H1 (cell line): ENCODE results near the gene RBM5. TPM values are rescaled to one million over a fixed set of nuclear protein-coding genes. Genes with fewer than 3 reads are reported as not detected.

Experiments used
- CHD7 ChIP-seq: fragments of 300-600 bp; sonication (generic); IDR thresholded peaks from 2 replicates; pipeline ENCODE4 v1.7.1; 2012; ENCODE audit warnings: low read length, moderate library complexity, mild to moderate bottlenecking, inconsistent platforms; ENCODE audit not compliant: insufficient replicate concordance
- CTBP2 ChIP-seq: IDR thresholded peaks from 2 replicates; pipeline ENCODE4 v1.7.0; 2011; ENCODE audit warnings: borderline replicate concordance, mild to moderate bottlenecking, moderate library complexity, mixed read lengths, low read length; ENCODE audit not compliant: insufficient read depth, insufficient read length
- HDAC2 ChIP-seq, 2 experiments: fragments of 300-600 bp in 1 of 2; sonication (generic) in 1 of 2; IDR thresholded peaks; 2 replicates each; pipeline ENCODE4 v1.6.1; 2011 to 2012; ENCODE audit warnings: low read depth in 2 of 2, low read length in 2 of 2, mild to moderate bottlenecking in 2 of 2, moderate library complexity in 2 of 2, borderline replicate concordance in 1 of 2, inconsistent platforms in 1 of 2
- polyA plus RNA-seq, 7 experiments: library from polyadenylated mRNA; depleted of rRNA in 3 of 7; stranded (reverse) in 5 of 7; unstranded in 2 of 7; fragments of >200 nt in 5 of 7; fragments of 200-250 nt in 2 of 7; gene quantifications; 1 replicate in 5 of 7; 2 replicates in 1 of 7; 4 replicates in 1 of 7; pipeline versions ENCODE4 v1.2.1 to v1.2.3, GENCODE V29; 2011 to 2013; ENCODE audit warnings: missing spikeins in 2 of 7, mixed read lengths in 2 of 7
- total RNA-seq: library from RNA; stranded (reverse); fragmentation: NEBNext Ultra II Directional; extraction: Animal tissue kit (Norgen Biotek cat#: 25700); gene quantifications from 2 replicates; pipeline ENCODE4 v1.2.1, GENCODE V29; 2021

The RBM5 gene
- total and polyA plus RNA-seq, 2 of the 8 experiments (the other 6 are each of a cell fraction or from before 2014, with no cell fraction given), result 82.7 to 144 TPM

- TF ChIP-seq CHD7 (no peak), HDAC2 (IDR thresholded peaks at IDR 0.05; ENCODE audit: borderline replicate concordance in 1 of 2, low read depth in 2 of 2, low read length in 2 of 2) (no peak), CTBP2 (no peak)
Observed at GRCh38 chr3:50132421-50133282, 43.9 kb downstream of the RBM5 start (continued).
